ENCODE data around the gene TECTA. TPM values are rescaled to one million over a fixed set of nuclear protein-coding genes. Genes with fewer than 3 reads are reported as not detected.

TECTA gene
- total and polyA plus RNA-seq, 2 of the 8 experiments (the other 6 are each of a cell fraction or from before 2014, with no cell fraction given) = 0.59 to 1.0 TPM

DNA sequence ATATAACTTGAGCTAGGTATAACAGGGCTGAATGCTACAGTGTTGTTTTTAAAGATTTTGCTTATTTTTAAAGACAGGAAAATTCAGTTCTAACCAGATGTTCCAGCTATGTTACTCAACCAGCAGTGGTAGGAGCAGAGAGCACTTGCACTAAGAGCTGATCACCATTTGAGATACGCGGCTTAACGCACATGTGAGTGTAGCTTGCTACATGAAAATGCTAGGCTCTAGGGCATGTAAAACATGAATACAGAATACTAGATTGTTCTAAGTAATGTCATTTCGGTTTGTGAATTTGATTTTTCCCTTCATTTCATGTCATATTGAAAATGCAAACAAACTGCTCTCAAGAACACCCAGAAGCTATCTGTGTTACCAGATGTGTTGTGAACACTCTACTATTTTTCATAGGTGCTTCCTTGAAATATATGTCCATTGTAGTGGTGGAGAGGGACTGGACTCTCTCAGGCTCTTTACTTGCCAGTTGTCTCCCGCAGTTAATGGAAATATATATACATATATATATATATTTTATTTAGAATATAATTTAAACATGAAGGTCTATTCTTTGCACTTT lies 10.8 kb upstream of the TECTA start:
- no peak overlapping the region for H4K91ac ChIP-seq (replicated peaks; ENCODE audit: insufficient read length, low read length)
- H3K9me3 ChIP-seq (ENCODE audit: insufficient read depth in 2 of 2, low read depth in 1 of 2, low read length in 1 of 2) = no peaks in the 10 kb centered on the region
- whole genome bisulfite sequencing, 2 experiments (ENCODE audit: extremely low coverage in 1 of 2, insufficient coverage in 1 of 2, insufficient read length in 1 of 2, insufficient replicate concordance in 2 of 2, low coverage in 1 of 2, low lambda C conversion rate in 2 of 2, missing lambda C conversion rate in 1 of 2) = 95% methylated on average over 5 of the region's 5 CpGs; no CpG with 5 or more reads in 1 of the 2 experiments
- H3K9ac ChIP-seq (replicated peaks in 1 of 4; ENCODE audit: extremely low read depth in 1 of 4, low read depth in 3 of 4, low read length in 3 of 4) = no peak overlapping the region
- H3K4me2 ChIP-seq (ENCODE audit: insufficient read depth in 1 of 2, low read depth in 2 of 2, low read length in 2 of 2) = no peak overlapping the region
- peaks cover 0 to 9% (median 3%) of the 10 kb centered on the region in 4 experiments; a peak in 4 of 8 replicates for H3K36me3 ChIP-seq (ENCODE audit: control insufficient read depth in 2 of 4, insufficient read depth in 4 of 4, low read length in 3 of 4)
- H2BK20ac ChIP-seq (ENCODE audit: low read length) = no peak overlapping the region
- POLR2A ChIA-PET (ENCODE audit: partially characterized antibody) = no interaction called here
- H3K23ac ChIP-seq (ENCODE audit: insufficient read length) = no peak overlapping the region
- FAIRE-seq (no peak), DNase-seq (ENCODE audit: low read depth in 1 of 2, low spot score in 2 of 2) (no peak)
- no peaks in the 10 kb centered on the region for H3K4me1 ChIP-seq (replicated peaks in 1 of 4; ENCODE audit: control insufficient read depth in 3 of 4, insufficient read depth in 4 of 4, low read length in 3 of 4)
- no peak overlapping the region for H4K8ac ChIP-seq (ENCODE audit: extremely low read depth, insufficient read depth, low read length)
- no peak overlapping the region for H3K4ac ChIP-seq (replicated peaks; ENCODE audit: insufficient read length, low read depth, low read length)
- no peak overlapping the region for H4K5ac ChIP-seq (ENCODE audit: insufficient read length, low read depth, low read length)
- CTCF ChIA-PET (ENCODE audit: partially characterized antibody) = interaction anchor here (0.6 to 1.7 kb wide), 4 partner anchors 14 to 63 kb away, joined by 3 to 5 read pairs (median 4); no protein-coding TSS in a partner anchor
- no peak overlapping the region for H2BK15ac ChIP-seq (ENCODE audit: low read length)
- no peak overlapping the region for H2AFZ ChIP-seq (ENCODE audit: low read length)
- H3K14ac ChIP-seq (ENCODE audit: insufficient read length) = no peak overlapping the region
- TF ChIP-seq BCL11A (IDR thresholded peaks at IDR 0.05; ENCODE audit: low read depth in 2 of 2, low read length in 2 of 2) = no peak
- no peak for TF ChIP-seq YY1 (IDR thresholded peaks at IDR 0.05; ENCODE audit: low read depth, low read length)
- no peak for TF ChIP-seq KDM5A (IDR thresholded peaks at IDR 0.05; ENCODE audit: low read length)
- no peak overlapping the region for H2BK12ac ChIP-seq (ENCODE audit: low read depth, low read length)
- H4K20me1 ChIP-seq (replicated peaks in 1 of 2; ENCODE audit: control insufficient read depth in 1 of 2, insufficient read depth in 2 of 2, low read length in 2 of 2) = no peaks in the 10 kb centered on the region
- H3K79me1 ChIP-seq (ENCODE audit: low read depth, low read length) = no peaks in the 10 kb centered on the region
- H3K56ac ChIP-seq (replicated peaks; ENCODE audit: insufficient read length, low read depth, low read length) = no peak overlapping the region
- no peak overlapping the region for H3K18ac ChIP-seq (ENCODE audit: extremely low read depth, low read length)
- H3K79me2 ChIP-seq (ENCODE audit: control insufficient read depth in 1 of 2, insufficient read depth in 2 of 2, low read length in 2 of 2) = no peaks in the 10 kb centered on the region
- no peak overlapping the region for H3K4me3 ChIP-seq (ENCODE audit: extremely low read depth in 1 of 4, insufficient read depth in 2 of 4, low read depth in 3 of 4, low read length in 4 of 4)
- H3K27me3 ChIP-seq (replicated peaks in 1 of 4; ENCODE audit: control insufficient read depth in 3 of 4, extremely low read depth in 1 of 4, insufficient read depth in 3 of 4, low read length in 3 of 4) = peaks cover 0 to 1% (median 0%) of the 10 kb centered on the region in 4 experiments; a peak in 1 of 7 replicates
- no peak overlapping the region for H3K27ac ChIP-seq (ENCODE audit: low read depth, low read length)
- no peaks in the 10 kb centered on the region for H3K23me2 ChIP-seq (ENCODE audit: low read depth, low read length)
- no peak overlapping the region for H2BK120ac ChIP-seq (replicated peaks; ENCODE audit: low read depth, low read length)
- H2AK5ac ChIP-seq (ENCODE audit: low read depth, low read length) = no peak overlapping the region
- no peak overlapping the region for H2BK5ac ChIP-seq (ENCODE audit: low read depth, low read length)

Measured in H1 (cell line).